RWPE2 (cell line): ENCODE measurements around the gene NFYC.

Source experiments
- ATAC-seq: fragments of 200-7000 bp; cut with Tn5 transposase; 3 replicates; pipeline ENCODE4 v1.9.1; 2021; ENCODE audit warnings: low read depth
- DNase-seq: peaks from one replicate; pipeline ENCODE4 v3.0.0-alpha.2; 2020; ENCODE audit warnings: low spot score
- H3K27ac ChIP-seq: fragments of 450-650 bp; 2 replicates; pipeline ENCODE4 v1.5.1; 2017; ENCODE audit warnings: mild to moderate bottlenecking; ENCODE audit not compliant: poor library complexity, severe bottlenecking
- H3K27me3 ChIP-seq: fragments of 250-450 bp; sonication (Bioruptor Pico); 2 replicates; pipeline ENCODE4 v1.5.1; 2021; ENCODE audit warnings: mild to moderate bottlenecking, moderate library complexity; ENCODE audit not compliant: insufficient read depth, poor library complexity, severe bottlenecking
- H3K36me3 ChIP-seq: fragments of 250-450 bp; sonication (Bioruptor Pico); 2 replicates; pipeline ENCODE4 v1.5.1; 2020; ENCODE audit warnings: low read depth, mild to moderate bottlenecking, moderate library complexity
- H3K4me1 ChIP-seq: fragments of 250-450 bp; sonication (Bioruptor Pico); 2 replicates; pipeline ENCODE4 v1.5.1; 2021; ENCODE audit warnings: mild to moderate bottlenecking, moderate library complexity; ENCODE audit not compliant: insufficient read depth, poor library complexity, severe bottlenecking
- H3K4me3 ChIP-seq: fragments of 250-450 bp; sonication (Bioruptor Pico); 2 replicates; pipeline ENCODE4 v1.5.1; 2021; ENCODE audit warnings: mild to moderate bottlenecking, moderate library complexity; ENCODE audit not compliant: severe bottlenecking
- H3K9me3 ChIP-seq: fragments of 250-450 bp; sonication (Bioruptor Pico); 2 replicates; pipeline ENCODE4 v1.5.1; 2021; ENCODE audit warnings: mild to moderate bottlenecking, moderate library complexity; ENCODE audit not compliant: severe bottlenecking
- CTCF ChIP-seq: fragments of 450-650 bp; IDR thresholded peaks from one replicate; pipeline ENCODE4 v1.5.1; 2017; ENCODE audit warnings: mild to moderate bottlenecking, moderate library complexity; ENCODE audit not compliant: poor library complexity, severe bottlenecking

NFYC gene

GRCh38 chr1:40797668-40798010 is 106.1 kb downstream of the NFYC start:
- Histone ChIP-seq H3K9me3 (no peaks in the 10 kb centered on the region), H3K27me3 (no peaks in the 10 kb centered on the region), H3K4me1 (peaks cover 2% of the 10 kb centered on the region), H3K27ac (no peak overlapping the region), H3K36me3 (no peaks in the 10 kb centered on the region), H3K4me3 (no peak overlapping the region)
- ATAC-seq, result no peak
- no peak for DNase-seq
- TF ChIP-seq CTCF, result no peak

- ATAC-seq (no peak), DNase-seq (no peak)
- Histone ChIP-seq H3K4me1 (peaks cover 2% of the 10 kb centered on the region), H3K4me3 (no peak overlapping the region), H3K36me3 (no peaks in the 10 kb centered on the region), H3K9me3 (no peaks in the 10 kb centered on the region), H3K27me3 (no peaks in the 10 kb centered on the region), H3K27ac (no peak overlapping the region)
- TF ChIP-seq CTCF, result no peak
Measured at GRCh38 chr1:40798366-40799281, 107.1 kb downstream of the NFYC start.

- H3K27ac ChIP-seq, result no peak overlapping the region
- H3K4me1 ChIP-seq, result peaks cover 2% of the 10 kb centered on the region
- no peaks in the 10 kb centered on the region for H3K9me3 ChIP-seq
- H3K27me3 ChIP-seq, result no peaks in the 10 kb centered on the region
- H3K36me3 ChIP-seq, result no peaks in the 10 kb centered on the region
- DNase-seq (no peak), ATAC-seq (no peak)
- H3K4me3 ChIP-seq, result no peak overlapping the region
- TF ChIP-seq CTCF, result no peak
Measured at GRCh38 chr1:40799351-40799867, 107.9 kb downstream of the NFYC start.

- ATAC-seq, result no peak
- no peak overlapping the region for H3K27ac ChIP-seq
- peak overlapping the region; percentile 25 for H3K4me3 ChIP-seq
- H3K9me3 ChIP-seq, result no peaks in the 10 kb centered on the region
- DNase-seq, result no peak
- no peaks in the 10 kb centered on the region for H3K27me3 ChIP-seq
- no peak for TF ChIP-seq CTCF
- H3K36me3 ChIP-seq, result no peaks in the 10 kb centered on the region
- peaks cover 2% of the 10 kb centered on the region for H3K4me1 ChIP-seq
Measured at GRCh38 chr1:40801742-40802077, 110.2 kb downstream of the NFYC start.
